ENCODE measurements around the gene IRF4.
"Not testable (repeated sequence)": the region's sequence is repeated elsewhere in the genome, so short reads cannot be mapped to it uniquely, and the experiment has no call there.

IRF4 gene

DNA sequence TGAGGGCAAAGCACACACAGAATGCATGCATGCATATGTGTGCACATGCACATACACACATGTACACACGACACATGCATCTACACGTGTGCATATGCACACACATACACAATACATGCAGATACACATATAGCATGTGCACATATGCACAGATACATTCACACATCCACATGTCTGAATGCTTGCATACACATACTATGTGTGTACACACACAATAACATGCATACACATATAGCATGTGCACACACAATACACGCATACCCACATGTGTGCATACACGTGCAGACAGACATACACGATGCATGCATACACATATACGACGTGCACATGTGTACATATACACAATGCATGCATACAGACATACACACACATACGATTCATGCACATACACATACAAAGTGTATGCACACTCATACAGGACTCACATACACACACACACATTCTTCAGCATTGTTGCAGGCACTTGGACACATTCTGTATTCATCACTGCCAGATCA lies 24.2 kb upstream of the IRF4 start:
- TF ChIP-seq, protein P1, sequence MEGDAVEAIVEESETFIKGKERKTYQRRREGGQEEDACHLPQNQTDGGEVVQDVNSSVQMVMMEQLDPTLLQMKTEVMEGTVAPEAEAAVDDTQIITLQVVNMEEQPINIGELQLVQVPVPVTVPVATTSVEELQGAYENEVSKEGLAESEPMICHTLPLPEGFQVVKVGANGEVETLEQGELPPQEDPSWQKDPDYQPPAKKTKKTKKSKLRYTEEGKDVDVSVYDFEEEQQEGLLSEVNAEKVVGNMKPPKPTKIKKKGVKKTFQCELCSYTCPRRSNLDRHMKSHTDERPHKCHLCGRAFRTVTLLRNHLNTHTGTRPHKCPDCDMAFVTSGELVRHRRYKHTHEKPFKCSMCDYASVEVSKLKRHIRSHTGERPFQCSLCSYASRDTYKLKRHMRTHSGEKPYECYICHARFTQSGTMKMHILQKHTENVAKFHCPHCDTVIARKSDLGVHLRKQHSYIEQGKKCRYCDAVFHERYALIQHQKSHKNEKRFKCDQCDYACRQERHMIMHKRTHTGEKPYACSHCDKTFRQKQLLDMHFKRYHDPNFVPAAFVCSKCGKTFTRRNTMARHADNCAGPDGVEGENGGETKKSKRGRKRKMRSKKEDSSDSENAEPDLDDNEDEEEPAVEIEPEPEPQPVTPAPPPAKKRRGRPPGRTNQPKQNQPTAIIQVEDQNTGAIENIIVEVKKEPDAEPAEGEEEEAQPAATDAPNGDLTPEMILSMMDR (conservative IDR thresholded peaks at IDR 0.05; ENCODE audit: low read depth, low read length), result no peak
- DNase-seq (ENCODE audit: low read depth), result no peak
- H3K4me3 ChIP-seq (ENCODE audit: low read length), result no peak overlapping the region

- no peak overlapping the region for H3K4me3 ChIP-seq (ENCODE audit: low read length)
- no peak for DNase-seq (ENCODE audit: low read depth)
- TF ChIP-seq, protein P1 (conservative IDR thresholded peaks at IDR 0.05; ENCODE audit: low read depth, low read length), result no peak
These were observed 23.5 kb upstream of the IRF4 start for GRCh38 chr6:367891-368630.

- TF ChIP-seq, protein P1 (conservative IDR thresholded peaks at IDR 0.05; ENCODE audit: low read depth, low read length), result no peak
- DNase-seq (ENCODE audit: low read depth), result no peak
- no peak overlapping the region for H3K4me3 ChIP-seq (ENCODE audit: low read length)
These were observed 21.8 kb upstream of the IRF4 start for GRCh38 chr6:369559-370431.

DNA sequence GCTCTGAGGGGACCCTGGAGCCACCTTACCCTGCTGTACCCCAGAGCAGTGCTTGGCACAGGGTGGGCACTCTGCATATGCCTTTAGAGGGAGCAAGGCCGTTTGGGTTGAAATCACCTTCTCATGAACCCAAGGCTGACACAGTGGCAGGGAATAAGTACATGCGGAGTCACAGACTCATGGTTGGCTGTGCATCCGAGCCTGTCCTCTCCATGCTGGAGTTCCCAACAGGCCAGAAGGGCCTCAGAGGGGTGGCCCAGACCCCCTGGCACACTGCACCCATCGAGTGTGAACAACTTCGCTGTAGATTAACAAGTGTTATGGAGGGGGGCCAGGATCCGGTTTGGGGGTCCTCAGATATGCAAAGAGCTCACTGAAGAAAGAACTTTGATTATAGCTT lies 21.0 kb upstream of the IRF4 start:
- TF ChIP-seq, protein P1 (conservative IDR thresholded peaks at IDR 0.05; ENCODE audit: low read depth, low read length), result no peak
- DNase-seq (ENCODE audit: low read depth), result no peak
- H3K4me3 ChIP-seq (ENCODE audit: low read length), result no peak overlapping the region

DNA sequence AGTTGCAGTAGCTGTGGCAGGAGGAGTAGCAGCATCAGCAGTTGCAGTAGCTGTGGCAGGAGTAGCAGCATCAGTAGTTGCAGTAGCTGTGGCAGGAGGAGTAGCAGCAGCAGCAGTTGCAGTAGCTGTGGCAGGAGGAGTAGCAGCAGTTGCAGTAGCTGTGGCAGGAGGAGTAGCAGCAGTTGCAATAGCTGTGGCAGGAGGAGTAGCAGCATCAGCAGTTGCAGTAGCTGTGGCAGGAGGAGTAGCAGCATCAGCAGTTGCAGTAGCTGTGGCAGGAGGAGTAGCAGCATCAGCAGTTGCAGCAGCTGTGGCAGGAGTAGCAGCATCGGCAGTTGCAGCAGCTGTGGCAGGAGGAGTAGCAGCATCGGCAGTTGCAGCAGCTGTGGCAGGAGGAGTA lies 19.7 kb upstream of the IRF4 start:
- H3K4me3 ChIP-seq (ENCODE audit: low read length); DNase-seq (ENCODE audit: low read depth): not testable (repeated sequence)

- TF ChIP-seq, protein P1 (conservative IDR thresholded peaks at IDR 0.05; ENCODE audit: low read depth, low read length), result no peak
- no peak for DNase-seq (ENCODE audit: low read depth)
- H3K4me3 ChIP-seq (ENCODE audit: low read length), result no peak overlapping the region
These were observed 19.1 kb upstream of the IRF4 start for GRCh38 chr6:372336-372911.

- no peak for DNase-seq (ENCODE audit: low read depth)
- H3K4me3 ChIP-seq (ENCODE audit: low read length), result no peak overlapping the region
- TF ChIP-seq, protein P1 (conservative IDR thresholded peaks at IDR 0.05; ENCODE audit: low read depth, low read length), result no peak
These were observed 18.5 kb upstream of the IRF4 start for GRCh38 chr6:373031-373430.

All from retinal pigment epithelial cell (primary cell).